CD14-positive monocyte (primary cell): Measurements from ENCODE around the gene PCBP3. TPM values are rescaled to one million over a fixed set of nuclear protein-coding genes. Genes with fewer than 3 reads are reported as not detected.

Source experiments
- DNase-seq, 3 donors: peaks; one replicate each; pipeline ENCODE4 v3.0.0-alpha.2; 2011 to 2022
- H2AFZ ChIP-seq: 2 replicates; pipeline ENCODE4 v1.6.0; 2012; ENCODE audit warnings: mild to moderate bottlenecking, low read depth, low read length, inconsistent platforms; ENCODE audit not compliant: insufficient read depth, poor library complexity, severe bottlenecking
- H3K27ac ChIP-seq, 2 donors: 1 replicate in 1 of 2; 2 replicates in 1 of 2; pipeline ENCODE4 v1.5.1; 2012 to 2013; ENCODE audit warnings: low read length in 2 of 2, control low read depth in 1 of 2, inconsistent platforms in 1 of 2, low read depth in 1 of 2, mild to moderate bottlenecking in 1 of 2
- H3K27me3 ChIP-seq, 2 donors: one replicate each; pipeline versions ENCODE4 v1.6.0 to v1.6.1; 2011 to 2013; ENCODE audit warnings: low read length in 2 of 2; ENCODE audit not compliant: control insufficient read depth in 2 of 2, insufficient read depth in 2 of 2
- H3K36me3 ChIP-seq, 2 donors: replicated peaks in 1 of 2; 1 replicate in 1 of 2; 2 replicates in 1 of 2; pipeline versions ENCODE4 v1.5.1 to v1.6.1; 2012 to 2013; ENCODE audit warnings: low read length in 2 of 2, control low read depth in 1 of 2, inconsistent platforms in 1 of 2, mild to moderate bottlenecking in 1 of 2; ENCODE audit not compliant: insufficient read depth in 2 of 2, control insufficient read depth in 1 of 2
- H3K4me1 ChIP-seq, 2 donors: 1 replicate in 1 of 2; 2 replicates in 1 of 2; pipeline versions ENCODE4 v1.5.1 to v1.6.1; 2012 to 2013; ENCODE audit warnings: low read length in 2 of 2, control low read depth in 1 of 2, inconsistent platforms in 1 of 2, mild to moderate bottlenecking in 1 of 2, moderate library complexity in 1 of 2; ENCODE audit not compliant: insufficient read depth in 2 of 2, control insufficient read depth in 1 of 2
- H3K4me2 ChIP-seq: replicated peaks from 2 replicates; pipeline ENCODE3; 2012; ENCODE audit warnings: low read length, moderate library complexity, mild to moderate bottlenecking; ENCODE audit not compliant: poor library complexity, severe bottlenecking; ENCODE audit errors: extremely low read depth
- H3K4me3 ChIP-seq, 3 experiments: fragments of 200-600 bp in 1 of 3; sonication (generic) in 1 of 3; replicated peaks in 1 of 3; 1 replicate in 2 of 3; 2 replicates in 1 of 3; pipeline ENCODE4 v1.5.1; 2011 to 2013; ENCODE audit warnings: low read length in 3 of 3, mild to moderate bottlenecking in 3 of 3, control low read depth in 2 of 3, low read depth in 2 of 3, inconsistent platforms in 1 of 3, moderate library complexity in 1 of 3
- H3K79me2 ChIP-seq: 2 replicates; pipeline ENCODE4 v1.6.0; 2012; ENCODE audit warnings: mild to moderate bottlenecking, control low read depth, inconsistent platforms, low read length, moderate library complexity; ENCODE audit not compliant: insufficient read depth
- H3K9ac ChIP-seq: 2 replicates; pipeline ENCODE4 v1.6.0; 2017; ENCODE audit warnings: low read length, mild to moderate bottlenecking; ENCODE audit not compliant: insufficient read depth, poor library complexity, severe bottlenecking
- H3K9me3 ChIP-seq, 2 donors: replicated peaks in 1 of 2; 1 replicate in 1 of 2; 2 replicates in 1 of 2; pipeline versions ENCODE4 v1.5.1 to v1.6.1; 2012 to 2013; ENCODE audit warnings: low read length in 2 of 2, control low read depth in 1 of 2; ENCODE audit not compliant: control insufficient read depth in 1 of 2, insufficient read depth in 1 of 2
- H4K20me1 ChIP-seq: 2 replicates; pipeline ENCODE4 v1.6.0; 2012; ENCODE audit warnings: mild to moderate bottlenecking, low read length, control low read depth, moderate library complexity; ENCODE audit not compliant: insufficient read depth
- H3K27ac Mint-ChIP-seq, 7 donors: one replicate each; pipeline ENCODE4 v1.8.0; 2020; ENCODE audit warnings: mild to moderate bottlenecking in 7 of 7, mixed read lengths in 7 of 7, moderate library complexity in 6 of 7, inconsistent platforms in 2 of 7
- H3K27me3 Mint-ChIP-seq, 3 donors: one replicate each; pipeline ENCODE4 v1.8.0; 2021 to 2022; ENCODE audit warnings: low read depth in 3 of 3, mild to moderate bottlenecking in 3 of 3, mixed read lengths in 3 of 3, moderate library complexity in 3 of 3, inconsistent platforms in 1 of 3
- H3K36me3 Mint-ChIP-seq, 2 donors: one replicate each; pipeline ENCODE4 v1.8.0; 2020; ENCODE audit warnings: mixed read lengths in 2 of 2, inconsistent platforms in 1 of 2, mild to moderate bottlenecking in 1 of 2
- H3K4me1 Mint-ChIP-seq: one replicate; pipeline ENCODE4 v1.8.0; 2020; ENCODE audit warnings: mild to moderate bottlenecking, mixed read lengths
- H3K4me3 Mint-ChIP-seq, 2 donors: one replicate each; pipeline ENCODE4 v1.8.0; 2020; ENCODE audit warnings: mild to moderate bottlenecking in 2 of 2, mixed read lengths in 2 of 2, moderate library complexity in 1 of 2
- H3K9me3 Mint-ChIP-seq, 7 donors: one replicate each; pipeline ENCODE4 v1.8.0; 2020 to 2022; ENCODE audit warnings: mixed read lengths in 7 of 7, mild to moderate bottlenecking in 6 of 7, moderate library complexity in 6 of 7, inconsistent platforms in 2 of 7
- WGBS: methylation state at CpG from one replicate; pipeline ENCODE4 v1.1.5; 2013; ENCODE audit warnings: missing lambda C conversion rate; ENCODE audit not compliant: insufficient coverage; 5-methylcytosine and 5-hydroxymethylcytosine counted together
- intact Hi-C, 2 donors: fragments of 100-400 bp; cut with micrococcal nuclease; formaldehyde crosslinking; loops; one replicate each; pipeline versions ENCODE4 v1.15.0 to v1.15.1; 2023
- polyA plus RNA-seq, 3 donors: library from polyadenylated mRNA; depleted of rRNA in 1 of 3; unstranded in 2 of 3; stranded (reverse) in 1 of 3; fragments of 300-500 nt in 2 of 3; fragments of >200 nt in 1 of 3; fragmentation: Illumina TruSeq in 2 of 3; gene quantifications; 1 replicate in 2 of 3; 2 replicates in 1 of 3; pipeline ENCODE4 v1.2.3, GENCODE V29; 2012 to 2021
- TF ChIP-seq, protein P1 (sequence below): fragments of 200-600 bp; IDR thresholded peaks from one replicate; pipeline ENCODE4 v1.8.0; 2022; ENCODE audit warnings: antibody characterized with exemption, mild to moderate bottlenecking

Gene PCBP3
- polyA plus RNA-seq, 3 donors = 0.34 to 0.49 TPM; not detected in 1

- Mint-ChIP-seq H3K27ac (no peak overlapping the region), H3K4me1 (peaks cover 10% of the 10 kb centered on the region), H3K27me3 (no peaks in the 10 kb centered on the region), H3K9me3 (peaks cover 18 to 32% (median 28%) of the 10 kb centered on the region in 7 donors), H3K4me3 (no peak overlapping the region), H3K36me3 (peaks cover 0 to 5% of the 10 kb centered on the region in 2 donors)
- peak in 1 of 3 donors; percentile 1 for DNase-seq
- H3K79me2 ChIP-seq = no peaks in the 10 kb centered on the region
- no peaks in the 10 kb centered on the region for H4K20me1 ChIP-seq
- TF ChIP-seq, protein P1, sequence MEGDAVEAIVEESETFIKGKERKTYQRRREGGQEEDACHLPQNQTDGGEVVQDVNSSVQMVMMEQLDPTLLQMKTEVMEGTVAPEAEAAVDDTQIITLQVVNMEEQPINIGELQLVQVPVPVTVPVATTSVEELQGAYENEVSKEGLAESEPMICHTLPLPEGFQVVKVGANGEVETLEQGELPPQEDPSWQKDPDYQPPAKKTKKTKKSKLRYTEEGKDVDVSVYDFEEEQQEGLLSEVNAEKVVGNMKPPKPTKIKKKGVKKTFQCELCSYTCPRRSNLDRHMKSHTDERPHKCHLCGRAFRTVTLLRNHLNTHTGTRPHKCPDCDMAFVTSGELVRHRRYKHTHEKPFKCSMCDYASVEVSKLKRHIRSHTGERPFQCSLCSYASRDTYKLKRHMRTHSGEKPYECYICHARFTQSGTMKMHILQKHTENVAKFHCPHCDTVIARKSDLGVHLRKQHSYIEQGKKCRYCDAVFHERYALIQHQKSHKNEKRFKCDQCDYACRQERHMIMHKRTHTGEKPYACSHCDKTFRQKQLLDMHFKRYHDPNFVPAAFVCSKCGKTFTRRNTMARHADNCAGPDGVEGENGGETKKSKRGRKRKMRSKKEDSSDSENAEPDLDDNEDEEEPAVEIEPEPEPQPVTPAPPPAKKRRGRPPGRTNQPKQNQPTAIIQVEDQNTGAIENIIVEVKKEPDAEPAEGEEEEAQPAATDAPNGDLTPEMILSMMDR = no peak
- no peaks in the 10 kb centered on the region for H3K36me3 ChIP-seq
- H3K4me1 ChIP-seq = no peaks in the 10 kb centered on the region
- intact Hi-C loops = no loop called here
- H2AFZ ChIP-seq = no peak overlapping the region
- H3K4me2 ChIP-seq = no peak overlapping the region
- H3K27ac ChIP-seq = no peak overlapping the region
- peaks cover 21 to 37% of the 10 kb centered on the region in 2 donors for H3K9me3 ChIP-seq
- WGBS = 92% methylated on average over 9 of the region's 11 CpGs
- no peaks in the 10 kb centered on the region for H3K27me3 ChIP-seq
- no peak overlapping the region for H3K9ac ChIP-seq
- H3K4me3 ChIP-seq = no peak overlapping the region
These were observed 186.7 kb downstream of the PCBP3 start for GRCh38 chr21:45830221-45830640.

DNA sequence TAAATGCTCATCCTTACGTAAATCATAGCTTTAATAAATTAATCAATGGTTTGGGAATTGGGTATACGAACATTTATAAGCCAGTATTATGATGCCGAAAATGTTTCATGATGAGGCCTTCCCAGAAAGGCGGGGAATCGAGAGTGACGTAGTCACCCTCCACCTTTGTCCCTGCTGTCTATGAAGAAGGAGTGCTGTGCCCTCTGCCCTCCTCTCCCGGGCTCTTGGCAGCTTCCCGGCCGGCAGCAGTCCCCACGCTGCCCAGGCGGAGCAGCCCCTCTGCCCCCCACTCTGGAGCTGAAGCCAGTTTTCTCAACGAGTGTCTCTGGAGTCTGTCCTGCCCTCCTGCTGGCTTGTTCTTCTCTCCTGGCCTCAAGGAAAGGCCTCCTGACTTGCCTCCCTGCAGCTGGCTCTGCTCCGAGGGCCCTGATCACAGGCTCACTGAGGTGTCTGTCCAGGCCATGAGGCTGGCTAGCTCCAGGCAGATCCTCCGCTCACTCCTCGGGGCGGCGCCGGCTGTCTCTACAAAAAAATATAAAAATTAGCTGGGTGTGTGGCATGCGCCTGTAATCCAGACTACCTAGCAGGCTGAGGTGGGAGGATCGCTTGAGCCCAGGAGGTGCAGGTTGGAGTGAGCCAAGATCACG, 187.3 kb downstream of the PCBP3 start:
- intact Hi-C loops = no loop called here
- H3K79me2 ChIP-seq = no peaks in the 10 kb centered on the region

More for the DNA sequence above, 187.3 kb downstream of the PCBP3 start:
- Histone ChIP-seq H3K4me2 (no peak overlapping the region), H3K9ac (no peak overlapping the region), H3K36me3 (no peaks in the 10 kb centered on the region), H3K4me1 (no peaks in the 10 kb centered on the region), H3K27ac (no peak overlapping the region), H3K27me3 (no peaks in the 10 kb centered on the region), H3K4me3 (no peak overlapping the region), H2AFZ (no peak overlapping the region), H3K9me3 (peaks cover 21 to 37% of the 10 kb centered on the region in 2 donors), H4K20me1 (no peaks in the 10 kb centered on the region)
- H3K9me3 Mint-ChIP-seq = peaks cover 18 to 32% (median 28%) of the 10 kb centered on the region in 7 donors
- 99% methylated on average over 9 of the region's 21 CpGs for WGBS
- no peaks in the 10 kb centered on the region for H3K27me3 Mint-ChIP-seq
- no peak overlapping the region for H3K4me3 Mint-ChIP-seq
- no peak overlapping the region for H3K27ac Mint-ChIP-seq
- H3K4me1 Mint-ChIP-seq = peaks cover 10% of the 10 kb centered on the region
- TF ChIP-seq, protein P1 = no peak
- H3K36me3 Mint-ChIP-seq = peaks cover 0 to 5% of the 10 kb centered on the region in 2 donors
- no peak for DNase-seq
